Activated naive CD4-positive, alpha-beta T cell treated with anti-CD3 and anti-CD28 coated beads, Interleukin-2, amount 50 U/mL, for 24 hours (primary cell): ENCODE results near the gene HEXIM1.

Source experiments
- H3K27ac Mint-ChIP-seq: one replicate; pipeline ENCODE4 v1.8.0; 2021; ENCODE audit warnings: mild to moderate bottlenecking, mixed read lengths
- H3K27me3 Mint-ChIP-seq: one replicate; pipeline ENCODE4 v1.8.0; 2021; ENCODE audit warnings: mixed read lengths
- H3K36me3 Mint-ChIP-seq: one replicate; pipeline ENCODE4 v1.8.0; 2021; ENCODE audit warnings: mixed read lengths
- H3K4me1 Mint-ChIP-seq: one replicate; pipeline ENCODE4 v1.8.0; 2021; ENCODE audit warnings: mixed read lengths
- H3K4me3 Mint-ChIP-seq: one replicate; pipeline ENCODE4 v1.8.0; 2021; ENCODE audit warnings: mild to moderate bottlenecking, mixed read lengths
- H3K9me3 Mint-ChIP-seq: one replicate; pipeline ENCODE4 v1.8.0; 2021; ENCODE audit warnings: mixed read lengths

Gene HEXIM1, protein sequence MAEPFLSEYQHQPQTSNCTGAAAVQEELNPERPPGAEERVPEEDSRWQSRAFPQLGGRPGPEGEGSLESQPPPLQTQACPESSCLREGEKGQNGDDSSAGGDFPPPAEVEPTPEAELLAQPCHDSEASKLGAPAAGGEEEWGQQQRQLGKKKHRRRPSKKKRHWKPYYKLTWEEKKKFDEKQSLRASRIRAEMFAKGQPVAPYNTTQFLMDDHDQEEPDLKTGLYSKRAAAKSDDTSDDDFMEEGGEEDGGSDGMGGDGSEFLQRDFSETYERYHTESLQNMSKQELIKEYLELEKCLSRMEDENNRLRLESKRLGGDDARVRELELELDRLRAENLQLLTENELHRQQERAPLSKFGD

DNA sequence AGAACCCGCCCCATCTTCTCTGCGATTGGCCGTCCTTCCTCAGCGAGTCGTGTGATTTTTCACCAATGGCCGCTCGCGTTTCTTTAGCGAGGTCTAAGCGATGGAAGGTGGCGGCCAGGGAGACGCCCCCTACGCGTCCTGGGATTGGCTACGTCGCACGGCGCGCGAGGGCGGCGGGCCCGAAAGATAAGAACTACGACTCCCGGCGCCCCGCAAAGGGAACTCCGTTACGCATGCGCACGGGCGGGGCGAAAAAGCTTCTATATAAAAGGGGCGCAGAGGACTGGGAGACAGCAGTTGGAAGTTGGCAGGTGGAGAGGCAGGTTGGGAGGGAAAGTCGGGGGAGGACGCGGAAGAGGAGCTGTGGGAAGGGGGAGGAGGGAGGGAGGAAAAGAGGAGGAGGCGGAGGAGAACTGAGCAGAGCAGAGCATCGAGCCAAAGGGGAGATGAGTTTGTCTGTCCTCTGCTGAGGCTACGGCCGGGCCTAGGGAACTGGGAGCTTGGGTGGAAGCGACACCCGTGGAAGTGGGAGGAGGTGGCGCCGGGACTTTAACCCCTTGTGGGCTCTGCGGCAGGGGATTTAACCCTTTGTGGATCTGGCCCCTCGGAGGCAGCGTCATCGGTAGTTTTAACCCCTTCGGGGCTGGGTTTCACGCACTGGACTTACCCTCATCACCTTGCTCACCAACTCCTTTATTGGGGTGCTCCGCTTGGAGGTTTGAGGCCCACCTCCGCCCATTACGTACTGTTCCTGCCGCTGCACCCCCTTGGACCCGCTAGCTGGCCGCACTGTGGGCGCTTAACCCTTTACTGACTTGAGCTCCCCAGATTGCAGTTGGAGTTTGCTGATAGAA is at the start of gene HEXIM1:
HEXIM1 (plus strand) TSS at position 293 of the 854 bp plus-strand sequence. CDS start 716 bp downstream, outside the sequence.
- Mint-ChIP-seq H3K36me3 (peaks cover 3% of the 10 kb centered on the region), H3K4me3 (peak within 1 kb of the TSS; percentile 98), H3K4me1 (peaks cover 48% of the 10 kb centered on the region), H3K27me3 (no peaks in the 10 kb centered on the region), H3K27ac (peak within 1 kb of the TSS; percentile 100), H3K9me3 (no peaks in the 10 kb centered on the region)

DNA sequence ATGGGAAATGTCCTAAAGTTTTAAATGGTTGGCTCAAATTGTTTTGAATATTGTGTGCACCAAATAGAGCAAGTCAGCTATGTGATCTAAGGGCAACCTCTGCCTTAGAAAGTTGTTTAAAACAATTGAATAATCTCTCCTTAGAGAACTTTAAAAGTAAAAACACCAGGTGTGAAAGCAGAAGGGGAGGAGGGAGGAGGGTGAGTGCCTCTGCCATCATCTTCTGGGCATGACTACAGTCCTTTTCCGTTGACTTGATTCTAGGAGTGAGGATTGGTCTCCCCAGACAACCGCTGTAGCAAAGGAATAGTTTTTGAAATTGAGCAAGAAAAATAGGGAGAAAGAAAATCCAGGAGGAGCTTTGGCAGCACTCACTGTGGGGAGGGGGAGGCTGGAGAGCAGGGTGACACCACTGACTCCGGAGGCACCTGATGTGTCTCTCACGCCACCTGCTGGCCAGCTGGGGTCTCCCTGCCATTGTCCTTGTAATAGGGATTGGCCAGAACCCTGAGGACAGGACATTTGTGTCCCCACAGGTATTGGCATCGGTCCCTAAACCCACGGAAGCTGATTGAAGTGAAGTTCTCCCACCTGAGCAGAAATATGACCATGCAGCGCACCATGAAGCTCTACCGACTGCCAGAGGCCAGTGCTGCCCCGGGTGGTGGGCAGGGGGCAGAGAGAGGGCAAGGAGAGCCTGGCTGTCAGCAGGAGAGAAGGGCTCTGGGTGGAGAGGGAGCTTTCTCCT is 49.2 kb upstream of the HEXIM1 start:
- H3K36me3 Mint-ChIP-seq = peaks cover 9% of the 10 kb centered on the region

DNA sequence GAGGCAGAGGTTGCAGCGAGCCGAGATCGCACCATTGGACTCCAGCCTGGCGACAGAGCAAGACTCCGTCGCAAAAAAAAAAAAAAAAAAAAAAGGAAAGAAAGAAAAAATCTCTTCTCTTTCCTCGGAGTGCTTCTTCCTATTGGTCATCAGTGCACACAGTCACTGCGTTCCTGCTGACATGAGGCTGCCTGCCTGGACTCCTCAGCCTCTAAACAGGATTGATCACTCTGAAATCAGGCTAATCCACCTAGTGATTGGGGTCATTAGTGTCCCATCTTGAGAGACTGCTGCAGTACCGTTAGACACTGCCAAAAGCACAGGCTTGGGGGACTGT is 46.8 kb upstream of the HEXIM1 start:
- no peaks in the 10 kb centered on the region for H3K9me3 Mint-ChIP-seq
- peaks cover 5% of the 10 kb centered on the region for H3K4me1 Mint-ChIP-seq
- H3K27ac Mint-ChIP-seq = no peak overlapping the region
- H3K27me3 Mint-ChIP-seq = no peaks in the 10 kb centered on the region
- H3K4me3 Mint-ChIP-seq = no peak overlapping the region
- peaks cover 6% of the 10 kb centered on the region for H3K36me3 Mint-ChIP-seq

More for the DNA sequence above, 49.2 kb upstream of the HEXIM1 start:
- H3K27ac Mint-ChIP-seq = peak overlapping the region; percentile 62
- H3K27me3 Mint-ChIP-seq = no peaks in the 10 kb centered on the region
- H3K9me3 Mint-ChIP-seq = no peaks in the 10 kb centered on the region
- H3K4me3 Mint-ChIP-seq = no peak overlapping the region
- peaks cover 5% of the 10 kb centered on the region for H3K4me1 Mint-ChIP-seq

DNA sequence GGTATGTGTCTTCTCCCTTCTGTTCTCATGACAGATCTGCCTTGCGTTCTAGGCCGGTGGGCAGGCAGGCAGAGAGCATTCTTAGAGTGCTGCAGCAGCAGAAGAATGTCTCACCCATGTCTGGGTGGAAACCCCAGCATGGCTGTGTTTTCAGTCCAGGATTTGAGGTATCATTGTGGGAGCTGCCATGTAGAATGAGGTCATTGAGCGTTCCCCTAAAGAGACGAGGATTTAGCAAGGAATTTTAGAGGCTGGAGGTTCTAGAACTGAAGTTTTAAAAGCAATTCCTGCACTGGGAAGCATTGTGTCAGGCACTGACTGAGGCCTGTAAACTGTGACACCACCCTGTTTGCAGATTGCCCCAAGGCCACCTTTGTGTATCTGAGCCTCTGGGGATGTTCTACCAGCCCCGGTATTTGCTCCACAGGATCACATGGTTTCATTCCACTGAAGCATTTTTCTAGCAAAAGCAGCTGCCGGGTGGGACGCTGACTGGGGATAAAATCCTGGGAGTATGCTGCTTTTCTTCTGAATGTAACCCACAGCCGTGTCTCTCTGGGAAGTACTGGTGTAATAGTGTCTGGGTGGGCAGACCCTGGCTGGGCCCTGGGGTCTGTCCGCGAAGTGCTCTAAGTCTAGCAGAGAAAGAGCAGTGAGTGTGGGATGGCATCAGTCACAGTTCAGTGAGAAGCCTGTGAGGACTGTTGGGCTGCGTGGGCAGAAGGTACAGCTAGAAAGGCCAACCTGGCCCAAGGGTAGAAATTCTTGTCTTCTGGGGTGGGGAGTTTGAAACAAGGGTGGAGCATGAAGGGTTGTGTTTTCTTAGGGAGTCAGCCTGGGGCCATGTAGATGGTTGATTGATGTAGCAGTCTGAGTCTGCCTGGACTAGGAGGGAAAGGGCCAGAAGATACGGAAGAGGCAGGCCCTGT is 46.1 kb upstream of the HEXIM1 start:
- Mint-ChIP-seq H3K27me3 (no peaks in the 10 kb centered on the region), H3K9me3 (no peaks in the 10 kb centered on the region), H3K4me1 (peaks cover 5% of the 10 kb centered on the region), H3K27ac (no peak overlapping the region), H3K4me3 (no peak overlapping the region), H3K36me3 (peaks cover 6% of the 10 kb centered on the region)

DNA sequence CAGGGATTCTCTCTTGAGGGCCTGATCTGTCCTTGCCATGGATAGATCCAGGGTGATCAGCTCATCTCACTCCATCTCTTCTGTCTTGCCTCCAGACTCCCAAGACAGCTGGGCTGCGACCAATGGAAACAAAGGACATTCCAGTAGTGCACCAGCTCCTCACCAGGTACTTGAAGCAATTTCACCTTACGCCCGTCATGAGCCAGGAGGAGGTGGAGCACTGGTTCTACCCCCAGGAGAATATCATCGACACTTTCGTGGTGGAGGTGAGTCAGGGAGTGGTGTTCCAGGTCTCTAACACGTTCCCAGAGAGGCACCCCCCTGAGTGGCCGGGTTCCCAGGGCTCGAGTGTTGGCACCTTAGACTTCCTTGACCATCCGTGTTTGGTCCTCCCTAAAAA is 45.4 kb upstream of the HEXIM1 start:
- no peak overlapping the region for H3K27ac Mint-ChIP-seq
- peaks cover 6% of the 10 kb centered on the region for H3K36me3 Mint-ChIP-seq
- H3K9me3 Mint-ChIP-seq = no peaks in the 10 kb centered on the region

DNA sequence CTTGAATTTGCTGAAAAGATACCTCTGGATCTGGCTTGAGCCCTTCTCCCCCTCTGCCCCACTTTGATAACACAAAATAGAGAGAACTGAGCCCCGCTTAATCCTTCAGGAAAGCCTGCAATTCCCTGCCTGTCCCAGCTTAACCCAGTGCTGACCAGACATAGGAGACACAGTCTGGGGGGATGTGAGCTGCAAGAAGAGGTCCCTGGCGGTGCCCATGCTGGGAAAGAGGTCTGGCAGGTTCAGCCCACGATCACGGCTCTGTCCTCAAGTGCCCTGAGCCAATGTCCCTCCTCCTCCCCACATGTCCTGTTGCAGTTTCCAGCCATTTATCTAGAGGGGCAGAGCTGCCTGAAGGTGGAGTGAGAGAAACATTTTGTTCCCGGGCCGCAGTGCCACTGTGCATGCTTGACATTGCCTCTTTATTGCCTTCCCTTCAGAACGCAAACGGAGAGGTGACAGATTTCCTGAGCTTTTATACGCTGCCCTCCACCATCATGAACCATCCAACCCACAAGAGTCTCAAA is 44.9 kb upstream of the HEXIM1 start:
- Mint-ChIP-seq H3K27me3 (no peaks in the 10 kb centered on the region), H3K4me1 (peaks cover 5% of the 10 kb centered on the region), H3K36me3 (peaks cover 6% of the 10 kb centered on the region)

More for the DNA sequence above, 45.4 kb upstream of the HEXIM1 start:
- Mint-ChIP-seq H3K4me1 (peaks cover 5% of the 10 kb centered on the region), H3K4me3 (no peak overlapping the region), H3K27me3 (no peaks in the 10 kb centered on the region)

DNA sequence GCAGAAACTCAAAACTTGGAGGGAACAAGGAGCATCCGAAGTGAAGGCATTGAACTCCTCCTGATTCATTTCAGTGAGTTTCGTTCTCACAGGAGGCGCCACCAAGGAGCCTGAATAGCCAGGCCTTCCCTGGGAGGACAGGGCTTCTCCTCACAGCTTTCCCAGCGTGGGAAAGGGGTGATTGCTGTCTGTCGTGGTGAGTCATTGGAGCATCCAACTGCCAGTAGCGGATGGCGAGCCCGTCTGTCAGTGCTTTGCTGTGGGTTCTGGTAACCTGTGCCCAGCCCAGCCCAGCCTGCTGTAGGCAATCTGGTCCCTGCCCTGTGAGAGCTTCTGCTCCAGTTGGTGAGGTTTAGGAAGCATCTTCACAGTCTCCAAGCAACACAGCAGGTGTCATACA is 44.2 kb upstream of the HEXIM1 start:
- H3K27ac Mint-ChIP-seq = no peak overlapping the region
- no peak overlapping the region for H3K4me3 Mint-ChIP-seq
- peaks cover 6% of the 10 kb centered on the region for H3K36me3 Mint-ChIP-seq
- H3K9me3 Mint-ChIP-seq = no peaks in the 10 kb centered on the region
- no peaks in the 10 kb centered on the region for H3K27me3 Mint-ChIP-seq
- H3K4me1 Mint-ChIP-seq = peaks cover 2% of the 10 kb centered on the region

More for the DNA sequence above, 44.9 kb upstream of the HEXIM1 start:
- no peak overlapping the region for H3K27ac Mint-ChIP-seq
- no peaks in the 10 kb centered on the region for H3K9me3 Mint-ChIP-seq
- no peak overlapping the region for H3K4me3 Mint-ChIP-seq

DNA sequence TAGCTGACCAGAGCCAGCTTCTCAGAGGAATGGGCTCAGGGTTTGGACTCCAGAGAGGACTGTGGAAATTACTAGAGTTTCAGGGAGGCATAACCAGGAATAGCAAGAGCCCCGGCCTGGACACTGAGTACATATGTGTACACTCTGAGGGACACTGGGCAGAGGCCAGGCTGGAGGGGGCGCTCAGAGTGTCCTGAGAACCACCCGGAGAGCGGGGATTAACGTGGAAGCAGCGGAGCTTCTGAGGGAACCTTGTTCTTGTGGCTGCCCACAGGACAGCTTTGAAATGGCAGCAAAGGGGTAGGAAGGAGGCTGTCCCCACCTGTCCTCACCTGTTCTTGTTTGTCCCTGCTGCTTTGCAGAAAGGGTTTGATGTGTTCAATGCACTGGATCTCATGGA is 43.8 kb upstream of the HEXIM1 start:
- peaks cover 4% of the 10 kb centered on the region for H3K36me3 Mint-ChIP-seq
- H3K27ac Mint-ChIP-seq = no peak overlapping the region
- H3K27me3 Mint-ChIP-seq = no peaks in the 10 kb centered on the region
- no peak overlapping the region for H3K4me3 Mint-ChIP-seq
- no peaks in the 10 kb centered on the region for H3K9me3 Mint-ChIP-seq
- H3K4me1 Mint-ChIP-seq = no peaks in the 10 kb centered on the region

DNA sequence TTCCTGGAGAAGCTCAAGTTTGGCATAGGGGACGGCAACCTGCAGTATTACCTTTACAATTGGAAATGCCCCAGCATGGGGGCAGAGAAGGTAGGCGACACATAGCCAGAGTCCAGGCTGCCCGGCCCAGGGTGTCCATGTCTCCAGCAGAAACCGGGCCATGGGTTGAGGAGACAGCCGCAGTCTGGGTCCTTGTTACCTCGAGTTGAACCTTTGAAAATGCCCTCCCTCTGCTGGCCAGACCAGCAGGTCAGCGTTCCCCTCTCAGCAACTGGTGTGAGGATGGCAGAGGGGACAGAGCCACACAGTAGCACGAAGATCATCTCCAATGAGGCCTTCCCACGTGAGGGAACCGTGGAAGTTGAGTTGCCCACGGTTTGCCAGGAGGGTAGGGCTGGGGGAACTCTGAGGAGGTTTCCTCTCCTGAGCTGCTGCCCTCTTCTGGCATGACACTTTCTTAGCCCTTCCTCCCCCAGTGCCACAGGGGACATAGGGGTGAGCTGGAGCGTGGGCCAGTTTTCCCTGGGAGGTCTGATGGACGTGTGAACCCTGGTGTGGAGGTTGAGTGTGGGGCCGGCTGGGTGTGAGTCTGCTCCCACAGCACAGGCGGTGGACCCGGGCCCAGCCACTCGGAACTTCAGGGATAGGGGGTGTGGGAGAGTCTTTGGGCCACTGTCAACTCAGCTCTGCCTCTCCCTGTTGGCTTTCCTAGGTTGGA is 43.2 kb upstream of the HEXIM1 start:
- Mint-ChIP-seq H3K27ac (no peak overlapping the region), H3K9me3 (no peaks in the 10 kb centered on the region)

DNA sequence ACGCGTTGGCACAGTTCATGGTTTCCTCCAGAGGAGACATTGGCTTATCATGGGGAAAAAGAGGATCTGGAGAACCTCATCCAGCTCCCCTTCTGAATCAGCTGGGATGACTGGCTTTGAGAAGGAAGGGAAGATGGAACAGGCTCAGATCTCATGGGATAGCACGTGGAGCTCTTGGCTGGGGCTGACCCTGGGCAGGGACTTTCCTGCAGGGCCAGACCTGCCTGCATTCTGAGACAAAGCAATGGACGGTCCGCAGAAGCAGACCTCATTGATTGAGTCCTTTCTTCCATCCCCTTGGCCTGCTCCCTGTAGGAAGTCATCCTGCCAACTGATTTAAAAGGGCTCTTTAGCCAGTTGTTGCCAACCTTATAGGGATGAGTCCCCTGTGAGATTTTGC is 42.2 kb upstream of the HEXIM1 start:
- Mint-ChIP-seq H3K27me3 (no peaks in the 10 kb centered on the region), H3K27ac (no peak overlapping the region), H3K36me3 (peaks cover 4% of the 10 kb centered on the region), H3K4me1 (no peaks in the 10 kb centered on the region), H3K9me3 (no peaks in the 10 kb centered on the region), H3K4me3 (no peak overlapping the region)

More for the DNA sequence above, 43.2 kb upstream of the HEXIM1 start:
- Mint-ChIP-seq H3K36me3 (peaks cover 4% of the 10 kb centered on the region), H3K4me3 (no peak overlapping the region), H3K4me1 (no peaks in the 10 kb centered on the region), H3K27me3 (no peaks in the 10 kb centered on the region)

DNA sequence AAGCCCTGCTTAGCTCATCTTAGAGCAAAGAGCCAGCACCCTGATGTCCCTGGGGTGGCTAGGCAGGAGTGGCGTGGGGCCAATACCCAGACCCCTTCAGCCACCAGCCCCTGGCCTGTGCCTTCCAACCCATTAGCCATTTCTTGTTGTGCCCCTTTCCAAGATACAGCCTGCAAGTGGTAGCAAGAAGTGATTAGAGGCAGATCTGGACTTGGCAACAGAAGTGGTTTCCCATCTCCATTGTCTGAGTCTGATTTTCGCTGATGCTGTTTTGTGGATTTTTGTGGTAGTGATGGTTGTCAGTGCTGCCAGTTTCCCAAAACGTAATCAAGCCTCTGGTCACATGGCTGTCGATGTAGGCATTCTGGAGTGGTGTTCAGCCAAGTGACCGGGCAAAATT is 41.7 kb upstream of the HEXIM1 start:
- H3K4me1 Mint-ChIP-seq = no peaks in the 10 kb centered on the region
- no peak overlapping the region for H3K4me3 Mint-ChIP-seq
- H3K27me3 Mint-ChIP-seq = no peaks in the 10 kb centered on the region
- H3K9me3 Mint-ChIP-seq = no peaks in the 10 kb centered on the region
- H3K36me3 Mint-ChIP-seq = peaks cover 4% of the 10 kb centered on the region
- H3K27ac Mint-ChIP-seq = no peak overlapping the region

DNA sequence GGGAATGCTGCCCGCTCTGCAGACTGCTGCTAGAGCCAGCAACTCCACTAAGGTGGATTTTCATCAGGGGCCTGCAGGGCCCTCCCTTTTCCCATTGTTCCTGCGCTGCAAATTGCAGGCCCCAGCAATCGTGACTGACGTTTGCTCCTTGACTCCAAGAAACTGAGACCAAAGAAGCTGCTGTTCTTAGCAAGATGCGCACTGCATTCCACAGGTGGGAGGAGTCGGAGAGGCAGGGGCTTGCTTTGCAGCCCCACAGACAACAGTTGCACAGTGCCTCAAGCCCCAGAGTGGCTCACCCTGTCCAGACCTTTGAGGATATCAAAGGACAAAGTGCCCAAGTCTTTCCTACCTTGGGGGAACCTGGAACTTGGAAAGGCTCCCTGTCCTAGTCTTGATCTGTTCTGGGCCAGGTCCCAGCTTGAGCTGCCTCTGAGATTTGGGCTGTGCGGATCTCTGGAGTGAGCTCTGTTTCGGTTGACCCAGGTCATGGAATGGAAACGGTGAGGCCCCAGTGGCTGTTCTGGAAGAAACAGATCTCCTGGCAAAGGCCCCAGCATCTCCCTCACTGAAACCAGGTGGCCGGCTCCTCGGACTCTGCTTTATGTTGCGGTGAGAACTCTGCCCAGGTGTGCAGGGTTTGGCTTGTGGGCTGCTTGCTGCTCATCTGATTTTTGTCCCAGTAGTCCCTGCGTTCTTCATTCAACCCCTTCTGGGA is 40.8 kb upstream of the HEXIM1 start:
- no peaks in the 10 kb centered on the region for H3K27me3 Mint-ChIP-seq
- H3K27ac Mint-ChIP-seq = no peak overlapping the region
- no peaks in the 10 kb centered on the region for H3K9me3 Mint-ChIP-seq
- peaks cover 2% of the 10 kb centered on the region for H3K36me3 Mint-ChIP-seq
- no peaks in the 10 kb centered on the region for H3K4me1 Mint-ChIP-seq
- H3K4me3 Mint-ChIP-seq = no peak overlapping the region

DNA sequence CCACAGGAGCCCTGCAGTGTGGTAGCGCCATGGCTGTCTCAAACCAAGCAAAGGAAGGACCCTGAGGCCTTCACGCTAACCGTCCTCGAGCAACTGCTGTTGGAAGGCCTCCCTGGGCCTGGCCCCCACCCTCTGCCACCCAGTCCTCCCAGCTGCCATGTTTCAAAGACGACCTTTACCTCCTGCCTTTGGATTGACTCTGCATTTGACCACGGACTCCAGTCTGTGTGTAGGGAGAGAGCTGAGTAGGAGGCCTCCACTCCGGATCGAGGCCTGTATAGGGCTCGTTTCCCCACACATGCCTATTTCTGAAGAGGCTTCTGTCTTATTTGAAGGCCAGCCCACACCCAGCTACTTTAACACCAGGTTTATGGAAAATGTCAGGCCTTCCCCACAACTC is 40.2 kb upstream of the HEXIM1 start:
- H3K27me3 Mint-ChIP-seq = no peaks in the 10 kb centered on the region
- H3K9me3 Mint-ChIP-seq = no peaks in the 10 kb centered on the region
- H3K36me3 Mint-ChIP-seq = peaks cover 2% of the 10 kb centered on the region
- no peak overlapping the region for H3K27ac Mint-ChIP-seq
- H3K4me1 Mint-ChIP-seq = no peaks in the 10 kb centered on the region
- H3K4me3 Mint-ChIP-seq = no peak overlapping the region
